Testis (tissue), 2 donors: ENCODE data around the gene ARHGAP33.

Source experiments
- CTCF ChIP-seq, 3 experiments: fragments of 450-650 bp in 2 of 3; fragments of 200-600 bp in 1 of 3; sonication (generic) in 1 of 3; IDR thresholded peaks; one replicate each; pipeline ENCODE4 v1.5.1; 2016 to 2019; ENCODE audit warnings: antibody characterized with exemption in 3 of 3, mild to moderate bottlenecking in 2 of 3, moderate library complexity in 1 of 3
- POLR2A ChIP-seq: fragments of 450-650 bp; IDR thresholded peaks from one replicate; pipeline ENCODE4 v1.6.1; 2017; ENCODE audit warnings: antibody characterized with exemption, mild to moderate bottlenecking, moderate library complexity

GRCh38 chr19:35789978-35790944, 14.9 kb downstream of the ARHGAP33 start:
- no peak for TF ChIP-seq CTCF (IDR thresholded peaks at IDR 0.05)
- TF ChIP-seq POLR2A: no peak
